CD4-positive, alpha-beta T cell (primary cell): ENCODE measurements around the gene PRMT7. TPM values are rescaled to one million over a fixed set of nuclear protein-coding genes. Genes with fewer than 3 reads are reported as not detected.

Source experiments
- ATAC-seq: fragments of 200-7000 bp; cut with Tn5 transposase; one replicate; pipeline ENCODE4 v1.10.0; 2022; ENCODE audit warnings: mild to moderate bottlenecking; ENCODE audit not compliant: poor library complexity
- CTCF ChIA-PET: fragments of 350-600 bp; sonication (Branson Sonifier 250); formaldehyde crosslinking; loops from one replicate; lab custom pipeline; 2021; ENCODE audit warnings: antibody characterized with exemption, inconsistent platforms; lab: Charles Lee
- POLR2A ChIA-PET: fragments of 350-600 bp; sonication (Branson Sonifier 250); formaldehyde crosslinking; loops from one replicate; lab custom pipeline; 2021; ENCODE audit warnings: antibody characterized with exemption, inconsistent platforms; lab: Charles Lee
- DNase-seq, 14 experiments: peaks; one replicate each; pipeline ENCODE4 v3.0.0-alpha.2; 2013 to 2020; ENCODE audit warnings: mixed read lengths in 2 of 14
- H3K27ac ChIP-seq, 2 donors: one replicate each; pipeline versions ENCODE4 v1.5.1 to v1.7.0; 2013; ENCODE audit warnings: low read length in 2 of 2, low read depth in 1 of 2, mild to moderate bottlenecking in 1 of 2
- H3K27me3 ChIP-seq, 2 experiments: 1 replicate in 1 of 2; 2 replicates in 1 of 2; pipeline versions ENCODE4 v1.6.1 to v1.7.0; 2013; ENCODE audit warnings: low read length in 2 of 2, control low read depth in 1 of 2, mild to moderate bottlenecking in 1 of 2, moderate library complexity in 1 of 2; ENCODE audit not compliant: insufficient read depth in 2 of 2, control insufficient read depth in 1 of 2
- H3K36me3 ChIP-seq: one replicate; pipeline ENCODE4 v1.6.1; 2013; ENCODE audit warnings: low read length, control low read depth; ENCODE audit not compliant: insufficient read depth
- H3K4me1 ChIP-seq: one replicate; pipeline ENCODE4 v1.6.1; 2013; ENCODE audit warnings: low read length, control low read depth; ENCODE audit not compliant: insufficient read depth
- H3K4me3 ChIP-seq: one replicate; pipeline ENCODE4 v1.5.1; 2013; ENCODE audit warnings: mild to moderate bottlenecking, low read length, moderate library complexity
- H3K9me3 ChIP-seq, 2 experiments: 1 replicate in 1 of 2; 2 replicates in 1 of 2; pipeline versions ENCODE4 v1.6.1 to v1.7.0; 2013; ENCODE audit warnings: low read length in 2 of 2, mild to moderate bottlenecking in 2 of 2, control low read depth in 1 of 2, moderate library complexity in 1 of 2; ENCODE audit not compliant: control insufficient read depth in 1 of 2, insufficient read depth in 1 of 2
- H3K27ac Mint-ChIP-seq: one replicate; pipeline ENCODE4 v1.8.0; 2020; ENCODE audit warnings: mixed read lengths
- H3K27me3 Mint-ChIP-seq: one replicate; pipeline ENCODE4 v1.8.0; 2021; ENCODE audit warnings: mixed read lengths
- H3K36me3 Mint-ChIP-seq: one replicate; pipeline ENCODE4 v1.8.0; 2021; ENCODE audit warnings: low read depth, mixed read lengths
- H3K4me1 Mint-ChIP-seq: one replicate; pipeline ENCODE4 v1.8.0; 2021; ENCODE audit warnings: low read depth, mixed read lengths
- H3K4me3 Mint-ChIP-seq: one replicate; pipeline ENCODE4 v1.8.0; 2020; ENCODE audit warnings: mild to moderate bottlenecking, mixed read lengths
- H3K9me3 Mint-ChIP-seq: one replicate; pipeline ENCODE4 v1.8.0; 2020; ENCODE audit warnings: mixed read lengths
- intact Hi-C, 2 experiments: fragments of 100-400 bp; cut with DNase I in 1 of 2; cut with micrococcal nuclease in 1 of 2; formaldehyde crosslinking; loops; one replicate each; pipeline versions ENCODE4 v1.15.1 to v1.9.0; 2023 to 2025; cut with DNase I, micrococcal nuclease
- total RNA-seq, 174 experiments: library from RNA in 2 of 174; stranded (reverse) in 2 of 174; gene quantifications; one replicate each; pipeline ENCODE4 v1.2.3 and lab custom pipeline; 2021 to 2026
- TF ChIP-seq, protein P1 (sequence below): fragments of 200-600 bp; IDR thresholded peaks from one replicate; pipeline ENCODE4 v1.8.0; 2022; ENCODE audit warnings: antibody characterized with exemption, mild to moderate bottlenecking

Gene PRMT7
- total RNA-seq, 2 experiments from 2014 or later = 46.3 to 51.0 TPM

DNA sequence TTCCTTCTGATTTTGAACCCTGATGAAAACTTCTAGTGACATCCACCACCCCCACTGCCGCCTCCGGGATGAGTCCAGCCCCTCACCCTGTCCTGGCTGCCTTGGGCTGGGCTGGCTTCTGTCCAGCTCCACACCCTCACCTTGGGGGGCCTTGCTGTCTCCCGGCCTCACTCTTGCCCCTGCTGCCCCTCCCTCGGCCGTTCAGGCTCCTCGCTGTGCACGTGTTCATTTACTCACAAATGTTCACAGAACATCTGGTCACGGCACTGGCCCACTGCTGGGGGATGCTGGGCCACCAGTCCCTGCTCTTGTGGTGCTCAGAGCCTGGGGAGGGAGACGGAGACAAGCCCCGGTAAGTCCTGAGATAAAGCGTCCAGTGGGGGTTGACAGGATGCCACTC, 40.6 kb downstream of the PRMT7 start:
- POLR2A ChIA-PET = no interaction called here
- no peaks in the 10 kb centered on the region for H3K9me3 Mint-ChIP-seq
- CTCF ChIA-PET = no interaction called here
- Histone ChIP-seq H3K4me1 (peaks cover 18% of the 10 kb centered on the region), H3K4me3 (no peak overlapping the region), H3K9me3 (no peaks in the 10 kb centered on the region), H3K27ac (no peak overlapping the region), H3K36me3 (peaks cover 68% of the 10 kb centered on the region), H3K27me3 (no peaks in the 10 kb centered on the region)
- H3K4me3 Mint-ChIP-seq = no peak overlapping the region
- ATAC-seq (no peak), DNase-seq (no peak)
- H3K27me3 Mint-ChIP-seq = no peaks in the 10 kb centered on the region
- H3K36me3 Mint-ChIP-seq = peaks cover 94% of the 10 kb centered on the region
- H3K4me1 Mint-ChIP-seq = peaks cover 21% of the 10 kb centered on the region
- H3K27ac Mint-ChIP-seq = no peak overlapping the region
- TF ChIP-seq, protein P1, sequence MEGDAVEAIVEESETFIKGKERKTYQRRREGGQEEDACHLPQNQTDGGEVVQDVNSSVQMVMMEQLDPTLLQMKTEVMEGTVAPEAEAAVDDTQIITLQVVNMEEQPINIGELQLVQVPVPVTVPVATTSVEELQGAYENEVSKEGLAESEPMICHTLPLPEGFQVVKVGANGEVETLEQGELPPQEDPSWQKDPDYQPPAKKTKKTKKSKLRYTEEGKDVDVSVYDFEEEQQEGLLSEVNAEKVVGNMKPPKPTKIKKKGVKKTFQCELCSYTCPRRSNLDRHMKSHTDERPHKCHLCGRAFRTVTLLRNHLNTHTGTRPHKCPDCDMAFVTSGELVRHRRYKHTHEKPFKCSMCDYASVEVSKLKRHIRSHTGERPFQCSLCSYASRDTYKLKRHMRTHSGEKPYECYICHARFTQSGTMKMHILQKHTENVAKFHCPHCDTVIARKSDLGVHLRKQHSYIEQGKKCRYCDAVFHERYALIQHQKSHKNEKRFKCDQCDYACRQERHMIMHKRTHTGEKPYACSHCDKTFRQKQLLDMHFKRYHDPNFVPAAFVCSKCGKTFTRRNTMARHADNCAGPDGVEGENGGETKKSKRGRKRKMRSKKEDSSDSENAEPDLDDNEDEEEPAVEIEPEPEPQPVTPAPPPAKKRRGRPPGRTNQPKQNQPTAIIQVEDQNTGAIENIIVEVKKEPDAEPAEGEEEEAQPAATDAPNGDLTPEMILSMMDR = no peak
- intact Hi-C loops = no loop called here

DNA sequence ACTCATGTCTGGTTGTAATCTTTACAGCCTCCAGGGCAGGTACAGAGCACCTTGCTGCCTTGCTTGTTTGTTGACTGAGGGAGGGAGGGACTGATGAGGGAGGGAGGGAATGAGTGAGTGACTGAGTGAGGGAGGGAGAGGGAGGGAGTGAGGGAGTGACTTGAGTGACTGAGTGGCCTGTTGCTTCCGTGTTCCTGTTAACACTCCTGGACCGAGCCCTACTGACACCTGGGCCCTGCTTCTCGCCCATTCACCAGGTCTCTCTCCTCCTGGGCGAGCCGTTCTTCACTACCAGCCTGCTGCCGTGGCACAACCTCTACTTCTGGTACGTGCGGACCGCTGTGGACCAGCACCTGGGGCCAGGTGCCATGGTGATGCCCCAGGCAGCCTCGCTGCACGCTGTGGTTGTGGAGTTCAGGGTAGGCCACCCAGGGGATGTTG, 41.2 kb downstream of the PRMT7 start:
- Histone ChIP-seq H3K9me3 (no peaks in the 10 kb centered on the region), H3K36me3 (peaks cover 64% of the 10 kb centered on the region), H3K4me1 (peaks cover 24% of the 10 kb centered on the region), H3K4me3 (no peak overlapping the region), H3K27ac (no peak overlapping the region), H3K27me3 (no peaks in the 10 kb centered on the region)
- ChIA-PET POLR2A (no interaction called here), CTCF (no interaction called here)
- ATAC-seq (no peak), DNase-seq (no peak)
- Mint-ChIP-seq H3K27me3 (no peaks in the 10 kb centered on the region), H3K4me1 (peaks cover 27% of the 10 kb centered on the region), H3K27ac (no peak overlapping the region), H3K36me3 (peaks cover 94% of the 10 kb centered on the region), H3K9me3 (no peaks in the 10 kb centered on the region), H3K4me3 (no peak overlapping the region)
- TF ChIP-seq, protein P1 = no peak
- intact Hi-C loops = no loop called here

GRCh38 chr16:68353366-68353765, 42.5 kb downstream of the PRMT7 start:
- no peak for DNase-seq
- POLR2A ChIA-PET = interaction anchor here (1.3 kb wide), 1 partner anchor 17 kb away, joined by 3 read pairs; no protein-coding TSS in a partner anchor
- H3K9me3 ChIP-seq = no peaks in the 10 kb centered on the region
- no peak overlapping the region for H3K4me3 Mint-ChIP-seq
- H3K27me3 Mint-ChIP-seq = no peaks in the 10 kb centered on the region
- CTCF ChIA-PET = interaction anchor here (1.0 kb wide), 1 partner anchor 167 kb away, joined by 3 read pairs; no protein-coding TSS in a partner anchor
- intact Hi-C loops = no loop called here
- H3K4me1 ChIP-seq = peaks cover 36% of the 10 kb centered on the region
- no peak overlapping the region for H3K4me3 ChIP-seq
- no peaks in the 10 kb centered on the region for H3K9me3 Mint-ChIP-seq
- TF ChIP-seq, protein P1 = no peak
- no peak overlapping the region for H3K27ac Mint-ChIP-seq
- ATAC-seq = no peak
- H3K27ac ChIP-seq = no peak overlapping the region
- H3K27me3 ChIP-seq = no peaks in the 10 kb centered on the region
- peaks cover 63% of the 10 kb centered on the region for H3K36me3 ChIP-seq
- H3K36me3 Mint-ChIP-seq = peaks cover 84% of the 10 kb centered on the region
- H3K4me1 Mint-ChIP-seq = peaks cover 28% of the 10 kb centered on the region
